Hepatocyte (in vitro differentiated cells): Measurements from ENCODE around the gene CHD1.

Experiments
- EZH2 ChIP-seq: fragments of 200-600 bp; sonication (generic); IDR thresholded peaks from 2 replicates; pipeline ENCODE4 v1.6.1; 2016; ENCODE audit warnings: antibody characterized with exemption, mild to moderate bottlenecking, borderline replicate concordance
- EZH2phosphoT487 ChIP-seq: fragments of 200-600 bp; sonication (generic); IDR thresholded peaks from one replicate; pipeline ENCODE4 v1.6.1; 2018; ENCODE audit warnings: antibody characterized with exemption, mild to moderate bottlenecking, low read depth, moderate library complexity; ENCODE audit not compliant: unreplicated experiment, severe bottlenecking
- TF ChIP-seq, protein P1 (sequence below): fragments of 200-600 bp; sonication (generic); IDR thresholded peaks from 2 replicates; pipeline ENCODE4 v1.5.1; 2016; ENCODE audit warnings: antibody characterized with exemption, mild to moderate bottlenecking; ENCODE audit not compliant: poor library complexity

DNA sequence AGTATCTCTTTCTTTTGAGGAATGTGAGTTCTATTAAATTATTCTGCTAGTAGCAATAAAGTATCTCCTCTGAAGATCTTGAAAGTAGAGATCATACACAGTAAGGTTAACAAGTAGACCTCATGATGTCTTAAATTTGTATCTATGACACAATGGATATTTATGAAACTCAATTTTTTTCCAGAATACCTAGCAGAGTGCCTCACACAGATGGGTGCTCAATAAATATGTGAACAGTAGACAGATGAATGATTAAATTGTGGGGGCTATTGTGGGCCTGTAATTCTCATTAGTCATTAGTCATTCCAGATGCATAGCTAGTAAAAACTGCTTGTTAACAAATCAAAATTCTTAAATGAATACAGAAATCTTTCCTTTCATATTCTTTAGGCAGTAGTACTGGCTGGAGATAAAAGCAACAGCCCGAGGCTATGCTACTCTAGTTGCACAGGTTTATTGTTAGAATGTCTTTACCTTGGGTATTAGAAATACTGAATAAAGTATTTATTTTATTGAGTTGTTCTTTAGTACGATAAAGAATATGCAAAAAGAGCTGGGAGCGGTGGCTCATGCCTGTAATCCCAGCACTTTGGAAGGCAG is 22.0 kb downstream of the CHD1 start:
- TF ChIP-seq, protein P1, sequence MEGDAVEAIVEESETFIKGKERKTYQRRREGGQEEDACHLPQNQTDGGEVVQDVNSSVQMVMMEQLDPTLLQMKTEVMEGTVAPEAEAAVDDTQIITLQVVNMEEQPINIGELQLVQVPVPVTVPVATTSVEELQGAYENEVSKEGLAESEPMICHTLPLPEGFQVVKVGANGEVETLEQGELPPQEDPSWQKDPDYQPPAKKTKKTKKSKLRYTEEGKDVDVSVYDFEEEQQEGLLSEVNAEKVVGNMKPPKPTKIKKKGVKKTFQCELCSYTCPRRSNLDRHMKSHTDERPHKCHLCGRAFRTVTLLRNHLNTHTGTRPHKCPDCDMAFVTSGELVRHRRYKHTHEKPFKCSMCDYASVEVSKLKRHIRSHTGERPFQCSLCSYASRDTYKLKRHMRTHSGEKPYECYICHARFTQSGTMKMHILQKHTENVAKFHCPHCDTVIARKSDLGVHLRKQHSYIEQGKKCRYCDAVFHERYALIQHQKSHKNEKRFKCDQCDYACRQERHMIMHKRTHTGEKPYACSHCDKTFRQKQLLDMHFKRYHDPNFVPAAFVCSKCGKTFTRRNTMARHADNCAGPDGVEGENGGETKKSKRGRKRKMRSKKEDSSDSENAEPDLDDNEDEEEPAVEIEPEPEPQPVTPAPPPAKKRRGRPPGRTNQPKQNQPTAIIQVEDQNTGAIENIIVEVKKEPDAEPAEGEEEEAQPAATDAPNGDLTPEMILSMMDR, result no peak
- TF ChIP-seq EZH2, result no peak
- no peak for TF ChIP-seq EZH2phosphoT487
